Hindlimb muscle (tissue), 1 donor: ENCODE measurements around the gene AKNA. TPM values are rescaled to one million over a fixed set of nuclear protein-coding genes. Genes with fewer than 3 reads are reported as not detected.

ENCODE experiments used
- DNase-seq: peaks from one replicate; pipeline ENCODE4 v3.0.0-alpha.2; 2013
- polyA plus RNA-seq: library from polyadenylated mRNA; unstranded; fragments of 120-200 nt; gene quantifications from one replicate; pipeline ENCODE4 v1.2.1, GENCODE V29; 2013; ENCODE audit not compliant: insufficient read length

The AKNA gene
- polyA plus RNA-seq, 1 donor = 10.5 TPM

DNA sequence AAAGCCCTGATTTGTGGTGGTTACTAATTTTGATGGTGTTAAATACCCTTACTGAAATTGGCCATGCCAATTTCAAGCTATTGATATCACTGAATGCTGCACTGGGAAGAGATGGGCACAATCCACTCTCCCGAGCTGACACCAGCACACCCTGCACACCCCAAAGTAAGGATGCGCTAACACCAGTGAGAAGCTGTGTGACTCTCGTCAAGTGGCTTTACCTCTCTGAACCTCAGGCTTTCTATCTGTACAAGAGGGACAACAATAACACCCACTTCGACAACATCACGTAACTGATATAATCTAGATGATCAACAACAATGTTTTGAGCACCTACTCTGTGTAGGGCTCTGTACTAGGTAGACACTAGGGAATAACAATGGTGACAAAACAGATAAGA, 8.0 kb upstream of the AKNA start:
- DNase-seq = no peak

DNA sequence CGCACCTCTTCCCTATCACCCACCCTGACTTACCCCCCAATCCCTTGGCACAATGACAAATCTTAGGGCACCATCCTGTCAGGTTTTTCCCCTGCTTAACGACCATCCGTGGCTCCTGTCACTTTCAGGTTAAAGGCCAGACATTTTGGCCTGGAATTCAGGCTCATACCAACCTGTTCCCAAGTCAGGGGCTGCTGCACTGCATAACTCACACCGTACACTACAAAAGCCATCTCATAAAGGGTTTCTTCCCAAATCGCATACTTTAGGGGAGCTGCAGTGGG, 7.5 kb upstream of the AKNA start:
- no peak for DNase-seq

DNA sequence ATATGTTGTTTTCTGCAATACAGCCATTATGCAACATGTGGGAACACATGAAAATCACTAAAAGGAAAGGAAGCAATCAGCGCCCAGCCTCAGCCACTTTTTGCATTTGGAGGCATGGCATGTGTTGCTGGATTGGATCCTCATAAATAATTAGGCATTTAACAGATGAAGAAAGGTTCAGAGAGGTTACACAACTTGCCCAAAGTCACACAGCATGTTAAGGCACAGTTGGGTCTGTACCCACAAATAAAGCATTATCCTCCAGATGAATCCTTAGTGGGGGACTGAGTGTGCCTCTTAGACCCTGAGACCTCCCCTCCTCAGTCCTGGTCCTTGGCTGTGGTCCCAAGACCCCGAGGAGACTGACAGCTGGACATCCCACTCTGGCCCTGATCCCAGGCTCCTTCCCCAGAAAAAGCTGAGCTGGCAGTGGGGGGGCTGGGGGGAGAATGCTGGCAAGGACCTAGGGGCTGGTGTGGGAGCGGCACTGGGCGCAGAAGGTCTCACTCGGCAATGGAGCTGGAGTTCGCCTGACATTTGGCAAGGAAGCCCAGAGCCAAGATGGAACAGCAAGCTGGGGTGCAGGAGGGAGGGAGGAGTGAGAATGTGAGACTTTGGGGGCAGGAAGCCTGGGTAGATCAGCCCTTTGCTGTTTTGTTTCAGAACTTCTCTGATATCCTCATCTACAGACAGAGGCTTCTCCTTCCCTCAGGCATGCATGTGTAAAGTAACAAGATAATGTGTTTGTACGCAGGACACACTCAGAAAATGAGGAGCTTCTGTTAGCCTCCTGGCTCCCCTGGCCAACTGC, 6.9 kb upstream of the AKNA start:
- no peak for DNase-seq

DNA sequence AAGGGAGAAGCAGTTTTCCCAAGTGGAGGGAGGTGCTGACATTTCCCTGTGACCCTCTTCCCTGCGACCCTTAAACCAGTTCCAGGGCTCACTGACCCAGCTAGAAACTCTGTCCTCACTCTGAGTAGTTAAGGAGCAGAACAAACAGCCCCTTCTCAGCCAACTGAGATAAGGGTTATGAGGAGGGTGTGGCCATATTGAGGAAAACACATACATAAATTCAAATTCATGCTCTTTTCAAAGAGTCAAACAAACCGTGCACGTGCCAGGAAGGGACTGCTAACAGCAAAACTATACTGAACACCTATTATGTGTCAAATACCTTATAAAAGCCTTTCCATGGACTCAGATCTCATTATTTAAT, 4.9 kb upstream of the AKNA start:
- no peak for DNase-seq

DNA sequence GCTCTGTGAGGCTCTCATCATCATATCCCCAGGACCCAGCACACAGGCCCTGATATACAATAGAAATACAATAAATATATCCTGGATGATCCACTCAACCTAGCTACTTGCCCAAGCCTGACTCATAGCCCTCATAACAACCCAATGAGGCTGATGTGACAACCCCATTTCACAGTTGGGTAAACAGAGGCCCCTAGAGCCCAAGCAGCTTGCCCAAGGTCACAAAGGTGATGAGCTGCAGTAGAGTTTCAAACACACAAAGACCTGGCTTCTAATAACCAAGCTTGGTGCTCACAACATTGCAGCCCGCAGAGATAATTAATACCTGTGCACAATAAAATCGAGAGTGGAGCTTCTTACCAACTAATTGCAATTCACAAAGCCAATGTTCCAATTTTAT, 3.2 kb upstream of the AKNA start:
- no peak for DNase-seq

DNA sequence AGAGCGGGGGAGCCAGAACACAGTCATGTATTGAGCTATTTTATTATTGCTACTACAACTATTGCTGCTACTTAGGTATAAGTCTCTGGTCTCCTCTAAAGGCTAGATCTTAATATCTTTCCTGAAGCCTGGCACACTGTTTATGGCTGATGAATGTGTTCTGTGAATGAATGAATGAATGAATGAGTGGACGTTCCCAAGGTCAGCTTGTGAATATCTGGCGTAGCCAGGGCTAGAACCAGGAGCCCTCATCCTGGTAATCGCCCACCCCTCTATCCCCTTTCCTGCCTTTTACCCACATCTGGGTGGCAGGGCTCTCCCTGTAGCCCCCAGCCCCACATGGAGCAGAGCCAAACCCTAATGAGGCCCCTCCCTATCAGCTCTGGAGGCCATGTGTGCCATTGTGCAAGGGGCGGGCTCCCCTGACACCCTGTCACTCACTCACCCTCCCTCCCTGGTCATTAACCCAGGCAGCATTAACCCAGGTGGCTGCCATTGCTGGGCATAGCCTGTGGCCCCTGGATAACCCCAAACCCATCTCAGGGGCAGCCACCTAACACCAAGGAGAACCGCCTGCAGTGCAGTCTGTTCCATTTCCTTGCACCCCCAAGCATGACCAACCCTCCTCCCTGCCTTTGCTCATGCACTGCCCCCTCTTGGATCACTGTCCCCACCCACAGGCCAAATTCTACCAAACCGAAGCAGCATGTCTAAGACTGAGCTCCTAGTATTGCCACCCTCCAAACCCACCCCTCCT, 2.0 kb upstream of the AKNA start:
- no peak for DNase-seq

DNA sequence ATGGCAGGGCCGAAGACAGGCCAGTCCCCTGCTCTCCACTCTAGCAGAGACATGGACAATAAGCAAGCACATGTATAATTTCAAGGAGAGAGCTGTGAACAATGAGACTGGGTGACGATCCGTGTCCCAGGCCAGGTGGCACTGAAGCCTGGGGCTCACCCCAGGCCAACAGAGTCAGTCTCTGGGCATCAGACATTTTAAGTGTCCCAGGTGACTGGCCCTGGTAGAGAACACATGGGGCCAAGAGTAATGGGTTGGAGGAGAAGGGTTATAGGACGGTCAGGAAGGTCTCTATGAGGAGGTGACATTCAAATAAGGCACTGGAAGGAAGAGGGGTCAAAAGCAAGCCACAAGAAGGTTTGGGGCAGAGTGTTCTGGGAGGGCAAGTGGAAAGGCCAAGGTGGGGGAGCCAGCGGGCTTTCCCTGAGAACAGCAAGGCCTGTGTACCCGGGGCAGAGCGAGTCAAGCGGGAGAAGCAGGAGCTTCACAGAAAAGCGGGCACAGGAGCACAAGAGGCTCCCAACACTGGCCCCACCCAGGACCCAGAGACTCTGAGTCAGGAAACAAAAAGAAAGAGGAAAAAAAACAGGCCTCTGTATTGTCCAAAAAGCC, 1.1 kb upstream of the AKNA start:
- DNase-seq = no peak

DNA sequence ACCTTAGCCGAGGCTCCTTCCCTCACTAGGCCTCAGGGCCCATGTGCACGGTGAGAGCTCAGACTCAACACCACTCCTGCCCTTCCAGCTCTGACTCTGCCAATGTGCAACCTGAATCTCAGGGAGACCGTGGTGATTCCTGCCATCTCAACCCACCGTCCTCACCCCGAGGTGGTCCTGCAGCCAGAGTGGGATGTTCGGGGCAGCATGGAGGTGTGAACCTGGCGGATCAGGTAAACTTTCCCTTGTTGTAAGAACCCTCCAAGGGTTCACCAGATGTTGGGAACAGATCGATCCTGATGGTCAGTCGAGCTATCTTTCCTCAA, 538 bp upstream of the AKNA start:
- no peak for DNase-seq

DNA sequence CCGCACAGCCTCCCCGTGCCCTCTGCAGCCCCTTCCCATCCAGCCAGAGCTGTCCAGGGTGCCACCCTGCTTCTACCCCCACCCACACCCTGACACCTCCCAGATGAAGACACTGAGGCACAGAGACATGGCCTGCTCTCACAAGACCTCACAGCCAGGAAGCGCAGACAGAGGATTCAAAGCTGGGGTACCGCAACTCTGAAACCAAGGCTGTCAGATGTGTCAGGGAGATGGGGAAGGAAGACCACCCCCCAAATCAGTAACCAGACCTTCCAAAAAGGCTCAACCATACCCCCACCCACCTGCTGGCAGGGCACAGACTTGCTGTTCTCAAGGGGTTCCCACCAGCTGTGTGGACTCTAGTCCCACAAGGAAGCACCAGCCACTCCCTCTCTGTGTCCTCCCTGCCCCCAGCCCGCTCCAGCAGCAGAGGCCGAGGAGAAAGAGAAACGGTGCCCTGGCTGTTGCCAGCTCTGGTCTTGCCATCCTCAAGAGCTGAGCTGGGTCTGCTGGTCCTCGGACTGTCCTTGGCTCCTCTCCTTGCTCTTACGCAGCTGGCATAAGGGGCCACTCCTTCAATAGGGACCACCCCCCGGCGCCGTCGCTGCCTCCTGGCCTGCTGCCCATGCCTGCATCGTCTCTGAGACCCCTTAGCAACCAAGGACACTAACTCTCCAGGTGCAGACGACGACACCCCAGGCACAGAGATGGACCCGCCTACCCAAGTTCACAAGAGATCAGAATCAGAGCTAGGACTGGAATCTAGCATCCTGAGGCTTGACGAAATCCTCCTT, 699 bp downstream of the AKNA start:
- DNase-seq = no peak

DNA sequence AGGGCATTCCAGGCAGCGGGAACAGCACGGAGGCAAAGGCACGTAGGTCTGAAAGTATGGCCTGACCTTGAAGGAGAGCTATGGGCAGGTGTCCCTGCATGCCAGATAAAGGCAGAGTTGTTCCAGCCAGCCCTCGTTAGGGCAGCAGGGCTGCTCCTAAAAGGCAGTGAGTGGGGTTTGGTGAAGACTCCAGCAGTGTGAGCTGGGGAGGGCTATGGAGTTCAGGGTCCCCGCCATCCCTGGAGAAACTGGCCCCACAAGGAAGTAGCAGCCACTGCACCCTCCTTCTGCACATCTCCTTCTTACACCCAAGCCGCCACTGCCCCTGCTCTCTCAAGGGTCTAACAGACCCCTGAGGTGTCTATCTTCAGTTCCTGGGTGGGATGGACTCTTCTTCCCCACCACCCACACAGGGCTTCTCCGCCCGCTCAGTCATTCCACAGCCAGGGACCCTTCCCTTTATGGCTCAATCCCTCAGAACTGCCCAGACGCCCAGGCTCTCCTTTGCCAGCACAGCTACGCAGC, 1.4 kb downstream of the AKNA start:
- no peak for DNase-seq

DNA sequence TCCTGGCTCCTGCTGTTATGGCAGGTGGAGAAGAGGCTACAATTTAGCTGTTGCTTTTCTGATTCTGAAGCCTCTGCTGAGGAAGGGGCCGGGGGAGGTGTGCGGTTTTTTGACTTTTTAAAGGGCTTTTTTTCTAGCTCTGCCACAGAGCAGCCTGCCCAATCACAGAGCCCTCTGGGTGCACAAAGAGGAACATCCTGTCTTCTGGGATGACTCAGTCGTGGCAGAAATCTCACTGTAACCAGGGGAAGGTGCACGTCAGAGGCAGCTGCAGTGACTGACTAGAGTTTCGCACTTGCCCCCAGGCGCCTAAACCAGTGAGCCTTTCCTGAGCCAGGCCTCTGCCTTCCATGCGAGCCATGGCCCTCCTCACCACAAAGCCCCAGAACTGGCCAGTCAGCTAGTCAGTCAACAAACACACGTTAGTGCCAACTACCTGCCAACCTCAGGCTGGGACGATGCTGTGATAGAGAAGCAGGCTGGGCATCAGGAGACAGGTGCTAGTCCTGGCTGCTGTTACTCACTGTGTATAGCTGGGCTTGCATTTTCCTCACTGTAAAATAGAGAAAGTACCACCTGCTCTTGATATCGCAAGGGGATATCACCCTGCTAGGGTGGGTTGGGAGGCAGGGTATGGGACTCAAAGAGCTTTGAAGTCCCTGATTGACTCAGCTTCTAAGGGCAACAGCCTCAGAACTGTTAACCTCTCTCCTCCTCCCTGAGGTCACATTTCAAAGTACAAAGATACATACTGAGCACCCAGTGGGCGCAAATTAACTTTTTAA, 2.2 kb downstream of the AKNA start:
- DNase-seq = no peak

DNA sequence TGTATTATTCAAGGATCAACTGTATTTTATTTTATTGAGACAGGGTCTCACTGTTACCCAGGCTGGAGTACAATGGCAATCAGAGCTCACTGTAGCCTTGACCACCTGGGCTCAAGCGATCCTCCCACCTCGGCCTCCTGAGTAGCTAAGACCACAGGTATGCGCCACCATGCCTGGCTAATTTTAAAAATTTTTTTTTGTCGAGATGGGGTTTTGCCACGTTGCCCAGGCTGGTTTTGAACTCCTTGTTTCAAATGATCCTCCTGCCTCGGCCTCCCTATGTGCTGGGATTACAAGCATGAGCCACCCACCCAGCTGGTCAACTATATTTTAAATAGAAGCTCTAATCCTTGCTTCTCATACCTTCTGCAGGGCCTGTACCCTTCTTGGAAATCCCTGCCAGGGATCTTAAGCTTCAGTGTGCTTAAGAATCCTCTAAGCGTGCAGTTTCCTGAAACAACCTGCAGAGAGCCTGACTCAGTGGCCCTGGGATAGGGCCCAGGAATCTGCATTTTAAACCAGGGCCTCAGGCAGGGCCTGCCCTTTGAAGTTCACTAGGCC, 2.9 kb downstream of the AKNA start:
- no peak for DNase-seq

DNA sequence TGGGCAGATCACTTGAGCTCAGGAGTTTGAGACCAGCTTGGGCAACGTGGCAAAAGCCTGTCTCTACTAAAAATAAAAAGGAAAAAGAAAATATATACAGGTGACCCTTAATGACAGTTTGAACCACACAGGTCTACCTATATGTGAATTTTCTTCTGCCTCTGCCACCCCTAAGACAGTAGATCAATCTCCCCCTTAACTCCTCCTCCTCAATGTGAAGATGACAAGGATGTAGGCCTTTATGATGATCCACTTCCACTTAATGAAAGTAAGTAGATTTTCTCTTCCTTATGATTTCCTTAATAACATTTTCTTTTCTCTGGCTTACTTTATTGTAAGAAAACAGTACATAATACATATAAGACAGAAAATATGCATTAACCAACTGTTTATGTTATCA, 3.4 kb downstream of the AKNA start:
- DNase-seq = no peak

DNA sequence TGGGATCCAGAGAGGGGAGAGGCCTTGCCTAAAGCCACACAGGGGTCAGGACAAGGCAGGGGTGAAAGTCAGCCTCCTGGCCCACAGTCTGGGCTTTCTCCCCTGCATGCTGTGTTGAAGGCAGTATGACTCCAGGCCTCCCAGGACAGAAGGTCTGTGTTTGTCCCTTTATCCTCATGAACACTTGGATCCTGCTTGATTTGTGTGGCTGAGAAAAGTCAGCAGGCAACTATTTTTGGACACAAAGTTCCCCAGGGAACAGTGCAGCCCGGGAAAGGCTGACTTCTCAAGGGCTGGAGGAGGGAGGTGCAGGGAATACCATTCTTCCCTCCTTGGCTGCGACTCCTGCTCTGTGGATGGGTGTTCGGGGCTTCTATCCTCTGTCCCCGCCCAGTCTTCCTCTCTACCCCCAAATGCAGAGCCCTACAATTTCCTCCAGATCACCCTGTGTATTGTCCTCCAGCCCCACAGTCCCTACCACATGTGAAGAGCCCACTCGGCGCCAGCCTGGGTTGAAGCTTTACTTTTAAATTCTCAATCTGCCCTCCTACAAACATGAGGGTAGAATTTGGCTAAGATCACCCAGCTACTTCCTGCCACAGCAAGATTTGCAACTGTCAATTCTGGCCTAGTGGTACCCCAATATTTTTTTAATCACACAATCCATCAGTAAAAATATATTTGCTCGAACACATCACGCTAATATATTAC, 4.1 kb downstream of the AKNA start:
- no peak for DNase-seq

DNA sequence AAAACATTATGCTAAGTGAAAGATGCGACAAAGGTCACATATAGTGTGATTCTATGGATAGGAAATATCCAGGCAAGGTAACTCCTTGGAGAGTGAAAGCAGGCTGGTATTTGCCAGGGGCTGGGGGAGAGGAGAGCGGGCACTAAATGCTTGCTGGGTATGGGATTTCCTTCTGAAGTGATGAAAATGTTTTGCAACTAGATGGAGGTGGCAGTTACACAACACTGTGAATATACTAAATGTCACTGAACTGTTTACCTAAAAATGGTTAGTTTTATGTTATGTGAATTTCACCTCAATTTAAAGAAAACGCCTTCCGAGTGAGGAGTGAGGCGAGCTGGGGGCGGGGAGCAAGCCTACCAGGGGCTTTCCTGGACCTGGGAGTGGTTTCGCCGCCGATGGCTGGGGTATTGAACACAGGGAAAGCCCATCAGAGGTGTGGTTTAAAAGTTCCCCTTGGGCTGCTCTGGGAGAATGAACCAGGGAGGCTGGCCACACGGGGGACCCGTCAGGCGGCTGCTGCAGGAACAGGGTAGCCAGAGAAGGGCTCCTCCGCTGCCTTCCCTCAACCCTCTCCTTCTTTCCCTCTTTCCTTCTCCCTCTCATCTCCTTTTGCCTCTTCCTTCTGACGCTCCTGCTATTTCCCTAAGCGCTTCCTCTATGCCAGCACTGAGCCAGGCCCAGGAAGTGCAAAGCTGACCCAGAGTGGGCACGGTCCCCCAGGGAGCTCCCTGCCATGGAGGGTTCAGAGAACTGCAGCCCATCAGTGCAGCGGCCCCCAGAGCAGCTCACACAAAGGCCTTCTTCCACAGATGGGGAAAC, 4.9 kb downstream of the AKNA start:
- DNase-seq = no peak

DNA sequence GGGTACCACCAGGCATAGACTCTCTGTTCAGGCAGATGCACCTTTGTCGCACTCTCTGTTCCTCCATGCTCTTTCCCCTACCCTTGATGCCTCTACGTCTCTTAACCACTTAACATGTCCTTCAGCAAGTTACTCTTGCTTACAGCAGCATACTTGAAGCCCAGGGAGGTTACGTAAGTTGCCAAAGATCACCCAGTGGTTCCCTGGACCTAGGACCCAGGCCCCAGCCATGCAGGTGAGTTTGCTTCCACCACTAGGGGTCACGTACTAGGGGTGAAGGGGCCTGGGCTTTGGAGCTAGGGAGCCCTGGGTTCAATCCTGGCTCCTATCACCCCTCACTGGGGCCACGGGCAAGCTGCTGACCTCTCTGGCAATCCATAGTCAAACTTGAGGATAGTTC, 8.9 kb downstream of the AKNA start:
- DNase-seq = no peak

DNA sequence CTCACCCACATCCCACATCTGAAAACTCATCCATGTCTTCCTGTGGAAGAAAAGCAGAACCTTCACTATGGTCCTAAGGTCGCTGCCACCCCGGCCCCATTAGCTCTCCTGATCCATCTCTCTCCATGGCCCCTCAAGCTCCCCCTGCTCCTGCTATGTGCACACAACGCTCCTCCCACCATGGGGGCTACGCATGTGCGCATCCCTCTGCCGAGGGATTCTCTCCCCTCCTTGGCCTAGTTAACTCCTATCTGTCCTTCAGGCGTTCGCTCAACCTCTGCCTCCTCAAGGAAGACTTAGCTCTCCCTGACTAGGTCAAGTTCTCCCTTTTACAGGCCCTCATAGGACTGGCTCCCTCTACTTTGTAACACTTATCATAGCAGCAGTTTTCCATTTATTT, 9.8 kb downstream of the AKNA start:
- no peak for DNase-seq

DNA sequence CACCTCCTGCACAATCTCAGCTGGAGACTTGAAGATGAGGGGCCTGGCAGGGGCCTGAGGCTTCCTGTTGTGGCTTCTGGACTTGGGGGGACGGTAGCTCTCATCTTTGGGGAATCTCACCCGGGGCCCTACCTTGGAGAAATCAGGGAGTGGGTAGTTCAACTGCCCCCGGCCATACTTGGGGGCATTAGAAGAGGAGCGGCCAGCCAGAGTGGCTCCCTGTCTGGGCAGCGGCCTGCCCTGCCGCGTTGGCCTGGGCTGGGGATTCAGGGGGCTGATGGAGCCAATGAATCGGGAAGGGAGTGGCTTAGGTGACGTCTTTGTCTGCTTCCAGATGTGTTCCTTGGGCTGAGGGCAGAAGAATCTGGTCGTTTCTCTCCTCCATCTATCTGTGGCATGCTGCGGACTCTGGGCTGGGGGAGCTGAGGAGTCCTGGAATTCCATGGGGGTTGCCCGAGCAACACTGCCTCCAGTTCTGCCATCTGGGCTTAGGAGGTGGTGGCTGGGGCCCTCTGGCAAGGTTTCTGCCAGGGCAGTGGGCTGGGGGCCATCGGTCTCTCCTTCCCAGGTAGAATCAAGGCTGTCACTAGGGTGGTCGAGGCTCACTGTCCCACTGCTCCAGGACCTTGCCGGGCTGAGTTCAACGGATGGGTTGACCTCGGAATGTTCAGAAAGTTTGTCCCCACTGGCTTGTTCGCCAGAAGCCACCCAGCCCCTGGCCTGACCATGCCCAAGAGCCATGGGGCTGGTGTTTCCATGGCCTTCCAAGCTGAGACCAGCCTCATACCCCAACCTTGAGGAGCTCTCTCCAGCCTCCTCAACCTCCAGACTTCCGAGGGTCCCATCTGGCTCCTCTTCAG, 11.0 kb downstream of the AKNA start:
- no peak for DNase-seq

DNA sequence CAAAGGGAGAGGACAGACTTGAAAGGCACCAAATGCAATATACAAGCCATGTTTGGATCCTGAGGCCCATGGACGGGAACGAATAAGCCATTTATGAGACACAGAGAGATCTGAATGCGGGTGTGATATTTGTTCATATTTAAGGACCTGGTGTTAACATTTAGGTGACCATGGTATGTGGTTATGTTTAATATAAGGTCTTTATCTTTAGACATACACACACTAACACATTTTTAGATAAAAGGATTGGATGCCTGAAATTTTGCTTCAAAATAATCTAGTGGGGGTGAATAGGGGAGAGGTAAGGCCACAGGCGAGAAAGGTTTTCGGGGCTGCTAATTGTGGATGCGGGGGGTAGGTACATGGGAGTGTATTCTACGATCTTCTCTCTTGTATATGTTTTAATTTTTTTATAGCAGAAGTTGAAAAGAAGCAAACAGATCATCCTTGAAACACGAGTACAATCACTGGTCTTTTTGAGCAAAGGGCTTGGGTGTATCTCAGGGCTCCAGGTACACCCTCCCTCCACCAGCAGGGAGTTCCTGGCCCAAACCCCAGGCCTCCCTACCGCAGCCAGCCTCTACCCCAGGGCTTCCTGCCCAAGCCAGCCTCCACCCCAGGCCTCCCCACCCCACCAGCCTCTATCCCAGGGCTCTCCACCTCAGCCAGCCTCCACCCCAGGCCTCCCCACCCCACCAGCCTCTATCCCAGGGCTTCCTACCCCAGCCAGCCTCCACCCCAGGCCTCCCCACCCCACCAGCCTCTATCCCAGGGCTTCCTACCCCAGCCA, 12.2 kb downstream of the AKNA start:
- DNase-seq = no peak
